ENCODE measurements around the gene TPI1. TPM values are rescaled to one million over a fixed set of nuclear protein-coding genes. Genes with fewer than 3 reads are reported as not detected.

The TPI1 gene
- total and polyA plus RNA-seq, 2 of the 8 experiments (the other 6 are each of a cell fraction or from before 2014, with no cell fraction given), result 910 to 3,018 TPM

DNA sequence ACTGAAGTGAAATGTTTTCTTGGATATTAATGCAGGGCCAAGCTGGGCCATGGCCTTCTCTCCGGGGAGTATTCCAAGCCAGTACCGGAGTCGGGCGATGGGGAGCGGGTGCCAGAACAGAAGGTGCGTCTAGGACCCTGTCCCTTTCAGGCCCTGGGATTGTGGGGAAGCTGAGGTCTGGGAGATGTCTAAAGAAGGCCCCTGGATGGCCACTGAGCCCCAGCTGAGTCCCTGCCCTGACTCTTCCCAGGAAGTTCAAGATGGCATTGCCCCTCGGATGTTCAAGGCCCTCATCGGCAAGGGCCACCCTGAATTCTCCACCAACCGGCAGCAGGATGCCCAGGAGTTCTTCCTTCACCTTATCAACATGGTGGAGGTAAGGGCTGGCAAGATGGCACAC, 7.2 kb upstream of the TPI1 start:
- Histone ChIP-seq H3K79me2 (ENCODE audit: control insufficient read depth in 1 of 2, insufficient read depth in 2 of 2, low read length in 2 of 2) (no peaks in the 10 kb centered on the region), H3K27ac (ENCODE audit: low read depth, low read length) (no peak overlapping the region), H3K4me3 (ENCODE audit: extremely low read depth in 1 of 4, insufficient read depth in 2 of 4, low read depth in 3 of 4, low read length in 4 of 4) (no peak overlapping the region), H4K20me1 (replicated peaks in 1 of 2; ENCODE audit: control insufficient read depth in 1 of 2, insufficient read depth in 2 of 2, low read length in 2 of 2) (peaks cover 0 to 2% of the 10 kb centered on the region in 2 experiments), H3K27me3 (replicated peaks in 1 of 4; ENCODE audit: control insufficient read depth in 3 of 4, extremely low read depth in 1 of 4, insufficient read depth in 3 of 4, low read length in 3 of 4) (no peaks in the 10 kb centered on the region), H3K9me3 (ENCODE audit: insufficient read depth in 2 of 2, low read depth in 1 of 2, low read length in 1 of 2) (no peaks in the 10 kb centered on the region), H3K23ac (ENCODE audit: insufficient read length) (no peak overlapping the region), H3K79me1 (ENCODE audit: low read depth, low read length) (no peaks in the 10 kb centered on the region; the same call in 1 of the 2 replicates), H2AFZ (ENCODE audit: low read length) (no peak overlapping the region), H4K8ac (ENCODE audit: extremely low read depth, insufficient read depth, low read length) (no peak overlapping the region), H3K56ac (replicated peaks; ENCODE audit: insufficient read length, low read depth, low read length) (no peak overlapping the region), H2AK5ac (ENCODE audit: low read depth, low read length) (no peak overlapping the region), H3K18ac (ENCODE audit: extremely low read depth, low read length) (no peak overlapping the region), H3K4me2 (ENCODE audit: insufficient read depth in 1 of 2, low read depth in 2 of 2, low read length in 2 of 2) (no peak overlapping the region), H3K4me1 (replicated peaks in 1 of 4; ENCODE audit: control insufficient read depth in 3 of 4, insufficient read depth in 4 of 4, low read length in 3 of 4) (no peaks in the 10 kb centered on the region), H3K36me3 (ENCODE audit: control insufficient read depth in 2 of 4, insufficient read depth in 4 of 4, low read length in 3 of 4) (peaks cover 31 to 77% (median 72%) of the 10 kb centered on the region in 4 experiments), H2BK12ac (ENCODE audit: low read depth, low read length) (no peak overlapping the region), H2BK20ac (ENCODE audit: low read length) (no peak overlapping the region), H2BK5ac (ENCODE audit: low read depth, low read length) (no peak overlapping the region), H4K91ac (replicated peaks; ENCODE audit: insufficient read length, low read length) (no peak overlapping the region), H3K4ac (replicated peaks; ENCODE audit: insufficient read length, low read depth, low read length) (no peak overlapping the region), H4K5ac (ENCODE audit: insufficient read length, low read depth, low read length) (no peak overlapping the region), H3K14ac (ENCODE audit: insufficient read length) (no peak overlapping the region), H3K23me2 (ENCODE audit: low read depth, low read length) (no peaks in the 10 kb centered on the region), H2BK120ac (replicated peaks; ENCODE audit: low read depth, low read length) (no peak overlapping the region), H3K9ac (replicated peaks in 1 of 4; ENCODE audit: extremely low read depth in 1 of 4, low read depth in 3 of 4, low read length in 3 of 4) (no peak overlapping the region), H2BK15ac (ENCODE audit: low read length) (no peak overlapping the region)
- CTCF ChIA-PET (ENCODE audit: partially characterized antibody), result interaction anchor here (0.6 to 4.5 kb wide), 6 partner anchors 11 to 194 kb away, joined by 3 to 27 read pairs (median 5); partner anchors contain the start of genes GNB3 and SPSB2
- DNase-seq (ENCODE audit: low read depth in 1 of 2, low spot score in 2 of 2), result no peak
- TF ChIP-seq, protein P1, sequence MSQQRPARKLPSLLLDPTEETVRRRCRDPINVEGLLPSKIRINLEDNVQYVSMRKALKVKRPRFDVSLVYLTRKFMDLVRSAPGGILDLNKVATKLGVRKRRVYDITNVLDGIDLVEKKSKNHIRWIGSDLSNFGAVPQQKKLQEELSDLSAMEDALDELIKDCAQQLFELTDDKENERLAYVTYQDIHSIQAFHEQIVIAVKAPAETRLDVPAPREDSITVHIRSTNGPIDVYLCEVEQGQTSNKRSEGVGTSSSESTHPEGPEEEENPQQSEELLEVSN (IDR thresholded peaks at IDR 0.05), result no peak
- TF ChIP-seq ASH2L (IDR thresholded peaks at IDR 0.05; ENCODE audit: low read length), result no peak
- TF ChIP-seq, protein P2, sequence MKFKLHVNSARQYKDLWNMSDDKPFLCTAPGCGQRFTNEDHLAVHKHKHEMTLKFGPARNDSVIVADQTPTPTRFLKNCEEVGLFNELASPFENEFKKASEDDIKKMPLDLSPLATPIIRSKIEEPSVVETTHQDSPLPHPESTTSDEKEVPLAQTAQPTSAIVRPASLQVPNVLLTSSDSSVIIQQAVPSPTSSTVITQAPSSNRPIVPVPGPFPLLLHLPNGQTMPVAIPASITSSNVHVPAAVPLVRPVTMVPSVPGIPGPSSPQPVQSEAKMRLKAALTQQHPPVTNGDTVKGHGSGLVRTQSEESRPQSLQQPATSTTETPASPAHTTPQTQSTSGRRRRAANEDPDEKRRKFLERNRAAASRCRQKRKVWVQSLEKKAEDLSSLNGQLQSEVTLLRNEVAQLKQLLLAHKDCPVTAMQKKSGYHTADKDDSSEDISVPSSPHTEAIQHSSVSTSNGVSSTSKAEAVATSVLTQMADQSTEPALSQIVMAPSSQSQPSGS (IDR thresholded peaks at IDR 0.05; ENCODE audit: low read length), result no peak
- no peak for TF ChIP-seq JUN (IDR thresholded peaks at IDR 0.05; ENCODE audit: low read depth, low read length)
- POLR2A ChIA-PET (ENCODE audit: partially characterized antibody), result interaction anchor here (1.1 to 18.9 kb wide), 5 partner anchors 9 to 322 kb away, joined by 3 to 588 read pairs (median 5); partner anchors contain the start of genes C12orf57, CDCA3, GNB3 and RNU7-1
- WGBS, 2 experiments (ENCODE audit: extremely low coverage in 1 of 2, insufficient coverage in 1 of 2, insufficient read length in 1 of 2, insufficient replicate concordance in 2 of 2, low coverage in 1 of 2, low lambda C conversion rate in 2 of 2, missing lambda C conversion rate in 1 of 2), result 91% methylated on average over 9 of the region's 9 CpGs; no CpG with 5 or more reads in 1 of the 2 experiments
- FAIRE-seq, result no peak

Measured in H1 (cell line).